NCI-H345 (cell line): ENCODE results near the gene DKK3.
"Not testable (repeated sequence)": the region's sequence is repeated elsewhere in the genome, so short reads cannot be mapped to it uniquely, and the experiment has no call there.

Experiments
- DNase-seq: peaks from one replicate; lab custom pipeline; 2025; lab: John Stamatoyannopoulos, UW

DKK3 gene

GRCh38 chr11:12007769-12008737, at the start of gene DKK3:
Gene DKK3, minus strand, starts transcription at chr11:12008626. Its CDS starts 44 bp downstream, at chr11:12008582.
- DNase-seq: no peak

GRCh38 chr11:12057299-12057980, 49.0 kb upstream of the DKK3 start:
- no peak for DNase-seq

GRCh38 chr11:12056119-12056518, 47.7 kb upstream of the DKK3 start:
- DNase-seq: no peak

- DNase-seq: no peak
Observed at GRCh38 chr11:12053606-12054361, 45.4 kb upstream of the DKK3 start.

- DNase-seq: no peak
Observed at GRCh38 chr11:12052676-12053605, 44.5 kb upstream of the DKK3 start.

GRCh38 chr11:12051287-12051662, 42.8 kb upstream of the DKK3 start:
- DNase-seq: peak; percentile 14

GRCh38 chr11:12050470-12051286, 42.3 kb upstream of the DKK3 start:
- no peak for DNase-seq

- DNase-seq: no peak
Observed at GRCh38 chr11:12048936-12049790, 40.7 kb upstream of the DKK3 start.

- DNase-seq: no peak
Observed at GRCh38 chr11:12046636-12047236, 38.3 kb upstream of the DKK3 start.

GRCh38 chr11:12045914-12046635, 37.6 kb upstream of the DKK3 start:
- no peak for DNase-seq

GRCh38 chr11:12044799-12045198, 36.4 kb upstream of the DKK3 start:
- DNase-seq: no peak

GRCh38 chr11:12043959-12044791, 35.7 kb upstream of the DKK3 start:
- peak; percentile 71 for DNase-seq

- DNase-seq: no peak
Observed at GRCh38 chr11:12043221-12043620, 34.8 kb upstream of the DKK3 start.

- DNase-seq: no peak
Observed at GRCh38 chr11:12042215-12042676, 33.8 kb upstream of the DKK3 start.

- not testable (repeated sequence) for DNase-seq
Observed at GRCh38 chr11:12040719-12041118, 32.3 kb upstream of the DKK3 start.

GRCh38 chr11:12032968-12033367, 24.5 kb upstream of the DKK3 start:
- no peak for DNase-seq

- DNase-seq: no peak
Observed at GRCh38 chr11:12031856-12032544, 23.6 kb upstream of the DKK3 start.
